Medulla oblongata (tissue), 1 donor: ENCODE measurements around the gene MAPK8IP3.
A peak's percentile ranks its signal among the peaks of the same experiment; 100 is the strongest.

Experiments
- DNase-seq: peaks from one replicate; pipeline ENCODE4 v3.0.0-alpha.2; 2015; ENCODE audit errors: extremely low spot score

MAPK8IP3 gene

DNA sequence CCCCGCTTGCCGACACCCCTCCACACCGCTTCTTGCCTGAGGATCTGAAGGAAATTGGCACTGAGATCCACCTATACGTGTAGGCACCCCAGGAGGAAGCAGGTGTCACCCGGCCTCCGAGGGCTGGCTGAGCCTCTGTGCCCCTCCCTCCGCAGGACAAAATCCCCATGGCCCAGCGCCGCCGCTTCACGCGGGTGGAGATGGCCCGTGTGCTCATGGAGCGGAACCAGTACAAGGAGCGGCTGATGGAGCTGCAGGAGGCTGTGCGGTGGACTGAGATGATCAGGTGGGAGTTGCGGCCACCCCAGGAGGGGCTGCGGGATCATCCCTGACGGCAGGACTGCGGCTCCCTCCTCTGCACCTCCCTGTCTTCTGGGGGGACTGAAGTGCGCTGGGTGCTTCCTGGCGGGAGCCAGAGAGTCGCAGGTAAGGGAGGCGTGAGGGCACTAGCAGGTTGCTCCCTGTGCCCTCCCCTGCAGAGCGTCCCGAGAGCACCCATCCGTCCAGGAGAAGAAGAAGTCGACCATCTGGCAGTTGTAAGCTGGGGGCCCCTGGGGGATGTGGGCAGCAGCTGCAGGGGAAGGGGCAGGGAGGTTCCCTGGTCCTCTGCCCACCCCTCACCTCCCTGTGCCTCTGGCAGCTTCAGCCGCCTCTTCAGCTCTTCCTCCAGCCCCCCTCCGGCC lies 56.3 kb downstream of the MAPK8IP3 start:
- DNase-seq = no peak

DNA sequence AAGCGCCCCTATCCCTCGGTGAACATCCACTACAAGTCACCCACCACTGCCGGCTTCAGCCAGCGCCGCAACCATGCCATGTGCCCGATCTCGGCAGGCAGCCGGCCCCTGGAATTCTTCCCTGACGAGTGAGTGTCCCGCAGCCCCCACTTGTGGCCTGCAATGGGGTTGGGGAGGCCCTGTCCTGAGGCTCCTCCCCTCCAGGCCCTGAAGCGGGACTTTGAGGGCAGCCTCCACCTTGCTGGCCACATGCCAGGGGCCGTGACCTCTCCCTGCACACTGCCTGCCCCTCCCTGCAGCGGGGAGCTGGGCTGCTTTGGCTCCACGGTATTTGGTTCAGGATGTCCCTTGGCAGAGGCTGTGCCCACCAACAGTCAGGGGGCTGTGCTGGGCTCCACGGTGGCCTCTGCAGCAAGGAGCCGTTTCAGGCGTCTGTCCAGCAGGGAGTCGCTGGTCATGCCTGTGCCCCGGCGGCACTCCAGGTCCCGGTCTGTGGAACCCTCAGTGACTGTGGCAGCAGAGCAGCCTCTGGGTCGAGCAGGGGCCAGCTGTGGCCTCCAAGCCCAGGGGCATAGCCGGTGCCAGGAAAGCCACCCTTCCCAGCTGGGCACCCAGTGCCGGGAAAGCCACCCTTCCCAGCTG lies 57.0 kb downstream of the MAPK8IP3 start:
- no peak for DNase-seq

DNA sequence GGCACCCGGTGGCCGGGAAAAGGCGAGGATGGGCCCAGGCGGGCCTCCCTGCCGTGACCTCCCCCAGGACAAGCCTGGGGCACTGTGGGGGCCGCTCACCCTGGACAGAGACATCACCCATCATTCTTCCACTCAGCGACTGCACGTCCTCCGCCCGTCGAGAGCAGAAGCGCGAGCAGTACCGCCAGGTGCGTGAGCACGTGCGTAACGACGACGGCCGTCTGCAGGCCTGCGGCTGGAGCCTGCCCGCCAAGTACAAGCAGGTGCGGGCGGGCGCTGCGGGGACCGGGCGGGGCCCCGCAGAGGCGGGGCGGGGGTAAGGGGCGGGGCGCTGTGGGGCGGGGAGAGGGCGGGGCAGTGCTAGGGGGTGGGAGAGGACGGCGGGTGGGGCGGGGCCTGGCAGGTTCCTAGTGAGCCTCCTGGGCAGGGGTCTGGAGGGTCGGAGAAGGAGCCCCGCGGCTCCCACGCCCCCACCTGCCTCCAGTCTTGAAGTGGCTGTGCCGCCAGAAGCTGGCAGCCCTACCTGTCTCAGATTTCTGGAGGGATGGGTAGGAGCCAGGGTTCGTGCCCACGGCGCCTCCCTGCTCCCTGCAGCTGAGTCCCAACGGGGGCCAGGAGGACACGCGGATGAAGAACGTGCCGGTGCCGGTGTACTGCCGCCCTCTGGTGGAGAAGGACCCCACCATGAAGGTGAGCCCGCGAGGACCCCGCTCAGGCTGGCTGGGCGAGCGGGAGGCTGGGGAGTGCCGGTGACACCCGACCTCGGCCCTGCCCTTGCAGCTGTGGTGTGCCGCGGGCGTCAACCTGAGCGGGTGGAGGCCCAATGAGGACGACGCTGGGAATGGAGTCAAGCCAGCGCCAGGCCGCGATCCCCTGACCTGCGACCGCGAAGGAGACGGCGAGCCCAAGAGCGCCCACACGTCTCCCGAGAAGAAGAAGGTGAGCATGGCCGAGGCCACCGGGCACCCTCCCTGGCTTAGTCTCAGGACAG lies 57.8 kb downstream of the MAPK8IP3 start:
- DNase-seq = no peak

DNA sequence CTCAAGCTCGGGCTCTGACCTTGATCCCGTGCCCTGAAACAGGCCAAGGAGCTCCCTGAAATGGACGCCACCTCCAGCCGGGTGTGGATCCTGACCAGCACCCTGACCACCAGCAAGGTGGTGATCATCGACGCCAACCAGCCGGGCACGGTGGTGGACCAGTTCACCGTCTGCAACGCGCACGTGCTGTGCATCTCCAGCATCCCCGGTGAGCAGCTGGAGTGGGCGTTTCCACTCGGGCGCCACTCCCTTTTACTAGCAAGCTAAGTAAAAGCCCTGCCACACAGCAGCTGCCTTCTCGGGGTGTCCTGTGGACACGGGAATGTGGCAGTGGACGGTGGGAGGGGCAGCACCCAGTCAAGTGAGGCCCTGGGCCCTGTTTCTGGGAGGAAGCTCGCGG lies 59.0 kb downstream of the MAPK8IP3 start:
- no peak for DNase-seq

DNA sequence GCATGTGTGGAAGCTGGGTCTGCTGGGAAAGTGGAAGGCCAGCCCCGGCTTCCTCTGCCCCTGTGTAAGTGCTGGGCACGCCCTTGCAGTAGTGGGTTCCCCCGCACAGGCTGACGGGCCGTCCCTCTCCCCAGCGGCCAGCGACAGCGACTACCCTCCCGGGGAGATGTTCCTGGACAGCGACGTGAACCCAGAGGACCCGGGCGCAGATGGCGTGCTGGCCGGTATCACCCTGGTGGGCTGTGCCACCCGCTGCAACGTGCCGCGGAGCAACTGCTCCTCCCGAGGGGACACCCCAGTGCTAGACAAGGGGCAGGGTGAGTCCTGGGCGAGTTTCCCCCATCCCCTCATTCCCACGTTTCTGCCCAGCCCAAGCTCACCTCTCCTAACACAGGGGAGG lies 59.8 kb downstream of the MAPK8IP3 start:
- DNase-seq = no peak

DNA sequence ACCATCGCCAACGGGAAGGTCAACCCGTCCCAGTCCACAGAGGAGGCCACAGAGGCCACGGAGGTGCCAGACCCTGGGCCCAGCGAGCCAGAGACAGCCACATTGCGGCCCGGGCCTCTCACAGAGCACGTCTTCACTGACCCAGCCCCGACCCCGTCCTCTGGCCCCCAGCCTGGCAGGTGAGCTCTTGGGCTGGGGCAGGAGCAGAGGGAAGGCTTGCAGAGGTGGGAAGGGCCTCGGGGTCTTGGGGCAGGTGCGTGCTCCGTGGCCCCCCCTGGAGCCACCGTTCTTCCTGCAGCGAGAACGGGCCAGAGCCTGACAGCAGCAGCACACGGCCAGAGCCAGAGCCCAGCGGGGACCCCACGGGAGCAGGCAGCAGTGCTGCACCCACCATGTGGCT lies 60.2 kb downstream of the MAPK8IP3 start:
- DNase-seq = no peak

DNA sequence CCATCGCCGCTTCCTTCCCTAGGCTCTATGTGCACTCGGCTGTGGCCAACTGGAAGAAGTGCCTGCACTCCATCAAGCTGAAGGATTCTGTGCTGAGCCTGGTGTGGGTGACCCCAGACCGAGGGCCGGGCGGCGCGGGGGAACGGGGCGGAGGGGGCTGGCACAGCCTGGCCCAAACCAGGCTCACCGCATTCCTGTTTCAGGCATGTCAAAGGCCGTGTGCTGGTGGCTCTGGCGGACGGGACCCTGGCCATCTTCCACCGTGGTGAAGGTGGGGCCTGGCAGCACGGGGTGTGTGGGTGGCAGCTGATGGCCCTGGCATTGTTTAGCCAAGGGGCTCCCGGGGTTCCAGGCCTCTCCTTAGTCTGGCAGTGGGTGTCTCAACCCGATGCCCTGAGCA lies 60.7 kb downstream of the MAPK8IP3 start:
- no peak for DNase-seq

DNA sequence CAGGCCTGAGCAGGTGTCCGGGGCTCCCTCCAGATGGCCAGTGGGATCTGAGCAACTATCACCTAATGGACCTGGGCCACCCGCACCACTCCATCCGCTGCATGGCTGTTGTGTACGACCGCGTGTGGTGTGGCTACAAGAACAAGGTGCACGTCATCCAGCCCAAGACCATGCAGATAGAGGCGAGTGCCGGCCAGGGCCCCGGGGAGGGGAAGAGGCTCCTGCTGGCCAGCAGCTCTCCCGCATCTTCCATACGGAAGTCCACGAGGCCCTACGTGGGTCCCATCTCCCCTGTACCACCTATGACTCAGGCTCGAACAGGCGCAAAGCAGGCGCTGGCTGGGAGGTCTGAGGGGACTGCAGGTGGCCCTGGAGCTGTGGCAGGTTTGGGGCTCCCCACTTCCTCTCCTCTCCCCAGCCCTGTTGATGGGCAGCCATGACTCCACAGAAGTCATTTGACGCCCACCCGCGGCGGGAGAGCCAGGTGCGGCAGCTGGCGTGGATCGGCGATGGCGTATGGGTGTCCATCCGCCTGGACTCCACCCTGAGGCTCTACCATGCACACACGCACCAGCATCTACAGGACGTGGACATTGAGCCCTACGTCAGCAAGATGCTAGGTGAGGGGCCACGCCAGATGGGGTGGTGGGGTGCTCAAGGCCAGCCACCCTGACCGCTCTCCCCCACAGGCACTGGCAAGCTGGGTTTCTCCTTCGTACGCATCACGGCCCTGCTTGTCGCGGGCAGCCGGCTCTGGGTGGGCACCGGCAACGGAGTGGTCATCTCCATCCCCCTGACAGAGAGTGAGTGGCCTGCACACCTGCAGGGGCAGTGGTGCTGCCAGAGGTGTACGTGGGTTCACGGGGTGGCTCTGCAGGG lies 61.4 kb downstream of the MAPK8IP3 start:
- DNase-seq = no peak

DNA sequence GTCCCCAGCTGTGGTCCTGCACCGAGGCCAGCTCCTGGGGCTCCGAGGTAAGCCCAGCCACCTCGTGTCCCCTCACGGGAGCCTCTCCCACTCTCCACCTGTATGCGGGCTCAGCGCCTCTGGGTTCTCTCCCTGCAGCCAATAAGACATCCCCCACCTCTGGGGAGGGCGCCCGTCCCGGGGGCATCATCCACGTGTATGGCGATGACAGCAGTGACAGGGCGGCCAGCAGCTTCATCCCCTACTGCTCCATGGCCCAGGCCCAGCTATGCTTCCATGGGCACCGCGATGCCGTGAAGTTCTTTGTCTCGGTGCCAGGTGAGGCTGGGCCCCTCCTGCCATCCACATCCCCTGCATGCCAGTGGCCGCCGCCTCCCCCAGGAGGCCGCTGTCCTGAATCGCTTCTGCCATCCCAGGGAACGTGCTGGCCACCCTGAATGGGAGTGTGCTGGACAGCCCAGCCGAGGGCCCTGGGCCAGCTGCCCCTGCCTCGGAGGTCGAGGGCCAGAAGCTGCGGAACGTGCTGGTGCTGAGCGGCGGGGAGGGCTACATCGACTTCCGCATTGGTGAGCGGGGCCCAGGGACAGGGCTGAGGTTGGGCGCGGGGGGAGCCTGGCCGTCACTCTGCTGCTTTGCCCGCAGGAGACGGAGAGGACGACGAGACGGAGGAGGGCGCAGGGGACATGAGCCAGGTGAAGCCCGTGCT lies 62.2 kb downstream of the MAPK8IP3 start:
- no peak for DNase-seq

DNA sequence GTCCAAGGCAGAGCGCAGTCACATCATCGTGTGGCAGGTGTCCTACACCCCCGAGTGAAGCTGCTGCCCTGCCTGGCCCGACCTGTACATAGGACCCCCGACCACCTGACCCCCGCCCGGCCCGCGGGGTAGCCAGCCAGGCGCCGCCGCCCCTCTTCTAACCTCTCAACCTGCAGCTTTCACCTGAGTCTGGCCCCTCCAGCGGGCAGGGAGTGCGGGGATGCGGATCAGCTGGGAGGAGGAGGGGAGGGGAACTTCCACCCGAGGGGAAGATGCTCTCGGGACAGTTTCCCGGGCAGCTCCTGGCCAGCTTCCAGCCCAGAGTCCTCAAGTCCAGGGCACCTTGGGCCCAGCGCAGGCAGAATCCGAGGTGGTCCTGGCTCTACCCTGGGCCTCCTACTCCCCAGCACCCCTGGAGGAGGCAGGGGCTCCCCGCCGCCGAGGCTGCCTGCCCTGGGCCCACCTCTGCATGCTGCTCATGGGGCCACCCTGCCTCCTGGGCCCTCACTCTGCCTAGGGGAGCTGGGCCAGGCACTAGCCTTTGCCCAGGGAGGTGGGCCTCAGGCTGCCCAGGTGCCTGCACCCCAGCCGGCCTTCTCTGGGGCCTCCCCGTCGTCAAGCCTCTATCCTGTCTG lies 62.9 kb downstream of the MAPK8IP3 start:
- no peak for DNase-seq

DNA sequence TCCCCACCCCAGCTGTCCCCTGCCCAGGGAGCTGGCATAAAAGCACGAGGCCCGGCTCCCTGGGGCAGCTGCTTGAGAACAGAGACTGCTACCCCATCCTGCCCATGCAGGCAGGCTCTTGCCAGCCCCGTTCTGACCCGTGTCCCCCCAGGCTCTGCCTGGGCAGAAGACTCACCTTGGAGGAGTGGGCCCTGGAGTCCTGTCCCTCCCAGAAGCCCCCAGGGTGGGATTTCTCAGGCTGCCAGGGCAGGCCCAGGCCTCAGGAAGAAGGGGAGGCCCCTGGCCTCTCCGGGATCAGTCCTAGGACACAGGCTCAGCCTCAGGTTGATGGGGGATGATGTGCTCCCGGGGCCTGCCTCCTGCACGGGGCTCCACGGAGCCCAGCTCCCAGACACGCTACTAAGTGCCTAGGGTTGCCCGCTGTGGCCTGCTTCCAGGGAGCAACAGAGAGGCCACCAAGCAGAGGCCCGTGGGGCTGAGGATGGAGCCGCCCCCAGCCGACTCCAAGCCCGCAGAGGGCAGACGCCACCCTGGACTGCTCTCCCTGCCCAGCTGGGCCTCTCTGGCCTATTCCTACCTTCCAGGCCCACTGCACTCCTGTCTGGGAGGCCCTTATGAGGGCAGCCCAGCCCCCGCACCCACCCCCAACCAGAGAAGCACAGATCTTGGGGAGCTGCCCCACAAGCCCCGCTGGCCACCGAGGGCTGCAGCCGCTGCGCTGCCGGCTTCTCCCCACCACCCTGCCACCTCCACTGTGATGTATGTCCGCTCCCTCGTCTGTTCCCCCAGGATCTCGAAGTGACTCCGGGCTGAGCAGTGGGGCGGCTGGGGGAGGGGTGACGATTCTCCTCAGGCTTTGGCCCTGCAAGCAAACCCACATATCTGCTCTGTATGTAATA lies 63.7 kb downstream of the MAPK8IP3 start:
- DNase-seq = no peak

DNA sequence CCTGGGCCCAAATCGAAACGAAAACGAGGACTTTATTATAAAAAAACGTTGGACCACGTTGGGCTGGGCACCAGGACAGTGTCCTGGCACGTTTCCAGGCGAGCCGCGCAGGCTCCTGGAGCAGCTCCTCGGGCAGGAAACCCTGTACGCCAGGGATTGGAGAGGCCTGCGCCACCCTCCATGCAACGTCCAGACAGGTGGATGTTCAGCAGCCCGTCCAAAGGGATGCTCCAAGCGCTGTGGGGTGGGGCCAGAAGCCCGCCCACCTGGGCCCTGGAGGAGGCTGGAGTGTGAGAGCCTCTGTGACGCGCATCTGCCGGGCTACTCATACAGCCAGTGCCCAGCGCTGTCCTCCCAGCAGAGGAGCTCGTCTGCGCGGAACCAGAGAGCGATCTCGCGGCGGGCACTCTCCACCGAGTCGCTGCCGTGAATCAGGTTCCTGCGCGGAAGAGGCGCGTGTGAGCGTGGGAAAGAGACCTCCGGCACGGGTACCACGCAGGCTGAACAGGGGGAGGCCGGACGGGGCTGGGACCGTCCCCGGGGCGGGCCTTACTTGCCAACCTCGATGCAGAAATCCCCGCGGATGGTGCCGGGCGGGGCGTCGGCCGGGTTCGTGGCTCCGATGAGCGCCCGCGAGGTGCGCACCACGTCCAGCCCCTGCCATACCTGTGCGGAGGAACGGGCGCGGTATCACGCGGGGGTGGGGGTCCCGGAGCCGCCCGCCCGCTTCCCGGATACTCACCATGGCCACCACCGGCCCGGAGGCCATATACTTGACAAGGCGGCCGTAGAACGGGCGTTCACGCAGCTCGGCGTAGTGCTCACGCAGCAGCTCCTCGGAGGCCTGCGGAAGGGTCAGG lies 64.6 kb downstream of the MAPK8IP3 start:
- DNase-seq = peak; percentile 24

DNA sequence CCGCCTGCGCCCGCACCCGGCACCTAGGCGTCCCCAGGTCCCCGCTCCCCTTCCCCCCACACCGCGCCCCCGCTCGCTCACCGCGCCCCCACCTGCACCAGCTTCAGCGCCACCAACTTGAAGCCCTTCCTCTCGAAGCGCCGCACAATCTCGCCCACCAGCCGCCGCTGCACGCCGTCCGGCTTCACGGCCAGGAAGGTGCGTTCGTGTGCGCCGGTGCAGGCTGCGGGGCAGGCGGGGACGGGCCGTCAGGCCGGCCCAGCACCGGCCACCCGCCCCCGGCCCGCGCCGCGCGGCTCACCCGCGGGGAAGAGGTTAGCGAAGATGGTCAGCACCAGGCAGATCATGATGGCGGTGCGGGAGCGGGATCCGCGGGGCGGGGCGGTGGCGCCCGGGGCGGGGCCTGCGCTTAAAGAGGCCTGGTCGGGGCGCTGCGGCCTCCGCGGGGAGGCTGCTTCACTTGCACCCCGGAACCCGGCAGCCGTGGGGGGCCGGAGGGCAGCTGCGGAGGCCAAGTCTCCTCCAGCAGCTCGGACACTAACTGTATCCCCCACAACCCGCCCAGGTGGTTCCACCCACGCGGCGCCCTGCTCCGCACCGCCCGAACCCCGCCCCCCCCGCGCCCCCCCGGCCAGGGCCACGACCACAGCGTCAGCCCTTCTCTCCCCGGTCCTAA lies 65.3 kb downstream of the MAPK8IP3 start, which contains the start of gene NME3:
TSS of gene NME3 (minus strand) at position 356 of the 676 bp plus-strand sequence. CDS start at position 347, 9 bp downstream.
- peak; percentile 59 for DNase-seq

DNA sequence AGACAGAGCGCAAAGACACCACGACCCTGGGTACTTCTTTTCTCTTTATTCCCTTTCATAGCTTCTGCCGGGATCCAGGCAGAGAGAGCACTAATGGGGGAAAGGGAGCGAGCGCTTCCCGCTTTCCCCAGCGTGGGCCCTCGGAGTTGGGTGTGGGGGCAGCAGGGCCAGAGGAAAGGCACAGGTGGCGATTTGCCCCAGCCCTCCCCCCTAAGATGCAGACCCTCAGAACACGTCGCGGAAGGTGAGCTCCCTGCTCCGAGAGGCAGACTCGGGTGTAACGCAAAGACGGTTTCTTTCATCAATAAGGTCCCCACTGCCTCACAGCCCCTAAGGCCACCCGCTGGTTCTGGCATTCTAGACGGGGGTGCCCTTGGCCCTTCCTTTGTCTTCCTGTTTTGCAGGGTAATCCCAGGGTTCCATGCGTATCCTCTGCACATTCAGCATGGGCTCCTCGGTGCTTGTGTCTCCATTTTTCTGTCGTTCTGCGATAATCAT lies 65.9 kb downstream of the MAPK8IP3 start:
- no peak for DNase-seq

DNA sequence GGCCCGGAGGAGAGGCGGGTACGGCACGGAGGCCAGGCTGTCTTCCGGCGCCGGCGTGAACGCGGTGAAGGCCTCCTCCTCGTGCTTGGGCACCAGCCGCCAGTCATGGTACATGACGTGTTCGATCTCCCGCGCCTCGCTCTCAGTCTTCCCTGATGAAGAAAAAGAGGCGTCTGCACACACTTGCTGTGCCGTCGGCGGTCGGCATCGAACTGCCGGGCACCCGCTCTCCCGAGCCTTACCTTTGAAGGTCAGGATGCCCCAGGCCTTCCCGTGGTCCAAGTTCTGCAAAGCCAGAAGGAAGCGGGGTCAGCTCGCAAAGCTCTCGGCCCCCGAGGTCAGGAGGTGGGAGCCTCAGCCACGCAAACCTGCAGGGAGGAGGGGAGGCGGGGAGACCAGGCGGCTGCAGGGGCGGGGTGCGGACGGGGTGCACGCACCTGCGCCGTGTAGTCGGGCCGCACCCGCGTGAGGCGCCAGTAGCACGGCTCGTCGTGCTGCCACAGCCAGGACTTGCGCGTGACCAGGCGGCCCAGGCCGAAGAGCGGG lies 66.4 kb downstream of the MAPK8IP3 start, which contains the start of gene EME2:
TSS of gene EME2 (plus strand) at position 449 of the 546 bp plus-strand sequence. CDS start 418 bp downstream, outside the sequence.
- DNase-seq = no peak

DNA sequence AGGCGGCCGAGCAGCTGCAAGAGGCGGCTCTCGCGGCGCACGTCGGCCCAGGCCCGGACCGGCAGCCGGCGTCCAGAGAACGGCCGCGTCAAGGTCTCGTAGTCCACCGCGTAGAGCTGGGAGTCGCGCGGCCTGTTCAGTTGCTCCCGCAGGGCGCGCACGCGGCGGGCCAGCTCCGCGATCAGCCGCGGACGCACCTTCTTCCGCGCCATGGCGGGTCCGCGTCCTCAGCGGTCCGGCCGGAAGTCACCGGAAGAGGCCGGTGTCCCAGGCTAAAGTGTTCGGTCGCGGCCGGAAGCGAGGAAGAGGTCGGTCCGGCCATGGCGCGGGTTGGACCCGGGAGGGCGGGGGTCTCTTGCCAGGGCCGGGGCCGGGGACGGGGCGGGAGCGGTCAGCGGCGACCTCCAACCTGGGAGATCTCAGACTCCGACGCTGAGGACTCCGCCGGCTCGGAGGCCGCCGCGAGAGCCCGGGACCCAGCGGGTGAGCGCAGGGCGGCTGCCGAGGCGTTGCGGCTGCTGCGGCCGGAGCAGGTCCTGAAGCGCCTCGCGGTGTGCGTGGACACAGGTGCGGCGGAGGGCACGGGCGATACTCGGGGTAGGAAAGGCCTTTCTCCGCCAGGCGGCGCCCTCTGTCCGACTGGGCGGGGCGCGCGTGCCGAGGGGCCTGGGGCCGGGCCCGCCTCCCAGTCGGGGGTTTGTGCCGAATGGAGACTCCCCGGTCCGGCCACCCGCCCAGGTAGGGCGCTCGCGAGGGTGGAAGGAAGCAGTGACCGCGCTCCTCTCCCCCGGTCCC lies 67.1 kb downstream of the MAPK8IP3 start, which contains the start of gene MRPS34:
TSS of gene MRPS34 (minus strand) at position 227 of the 795 bp plus-strand sequence. CDS start at position 212, 15 bp downstream.
- DNase-seq = peak; percentile 76
